Measurements from ENCODE around the gene ENAH.

ENAH gene

GRCh38 chr1:225449261-225449660, 203.7 kb downstream of the ENAH start:
- DNase-seq: no peak

GRCh38 chr1:225448146-225448805, 204.6 kb downstream of the ENAH start:
- DNase-seq: no peak

GRCh38 chr1:225447650-225448089, 205.3 kb downstream of the ENAH start:
- DNase-seq: no peak

- no peak for DNase-seq
Observed at GRCh38 chr1:225446981-225447615, 205.8 kb downstream of the ENAH start.

GRCh38 chr1:225446595-225446960, 206.3 kb downstream of the ENAH start:
- no peak for DNase-seq

GRCh38 chr1:225445639-225446594, 207.0 kb downstream of the ENAH start:
- DNase-seq: no peak

GRCh38 chr1:225442123-225442505, 210.8 kb downstream of the ENAH start:
- DNase-seq: no peak

GRCh38 chr1:225441314-225442122, 211.4 kb downstream of the ENAH start:
- DNase-seq: no peak

GRCh38 chr1:225440380-225441221, 212.3 kb downstream of the ENAH start:
- no peak for DNase-seq

GRCh38 chr1:225437710-225438437, 215.0 kb downstream of the ENAH start:
- DNase-seq: no peak
